ENCODE measurements around the gene TNXB.

The TNXB gene

DNA sequence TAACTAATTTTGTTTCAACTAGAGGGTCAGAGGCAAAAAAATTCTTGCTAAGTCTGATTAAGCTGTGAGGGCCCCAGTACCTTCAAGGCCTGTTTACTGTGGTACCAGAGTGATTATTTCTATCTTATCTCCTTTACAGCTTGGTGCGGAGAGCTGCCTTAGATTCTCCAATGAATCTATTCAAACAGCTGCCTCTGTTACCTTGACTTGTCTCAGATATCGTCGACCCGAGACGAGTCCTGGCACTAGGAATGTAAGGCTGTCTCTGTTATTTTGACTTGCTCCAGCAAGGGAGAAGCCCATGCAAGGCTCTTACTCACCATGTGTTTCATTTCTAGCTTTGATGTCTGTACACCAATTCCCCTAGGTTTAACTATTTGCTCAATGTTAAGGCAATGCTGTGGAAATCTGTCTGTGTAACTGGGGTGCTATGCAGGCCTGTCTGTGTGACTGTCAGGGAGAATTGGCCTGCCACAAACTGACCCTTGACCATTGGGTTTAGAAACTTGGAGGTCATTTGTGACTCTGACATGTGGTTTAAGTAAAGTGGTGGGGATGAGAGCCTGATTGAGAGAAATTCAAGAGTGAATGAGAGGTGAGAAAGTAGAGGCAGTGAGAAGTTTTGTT lies 31.4 kb upstream of the TNXB start:
- Histone ChIP-seq H3K9me3 (no peaks in the 10 kb centered on the region), H3K36me3 (no peaks in the 10 kb centered on the region), H3K27ac (no peak overlapping the region), H3K4me3 (no peak overlapping the region), H3K4me1 (no peaks in the 10 kb centered on the region), H3K27me3 (no peaks in the 10 kb centered on the region)
- no peak for DNase-seq
- TF ChIP-seq, protein P1, sequence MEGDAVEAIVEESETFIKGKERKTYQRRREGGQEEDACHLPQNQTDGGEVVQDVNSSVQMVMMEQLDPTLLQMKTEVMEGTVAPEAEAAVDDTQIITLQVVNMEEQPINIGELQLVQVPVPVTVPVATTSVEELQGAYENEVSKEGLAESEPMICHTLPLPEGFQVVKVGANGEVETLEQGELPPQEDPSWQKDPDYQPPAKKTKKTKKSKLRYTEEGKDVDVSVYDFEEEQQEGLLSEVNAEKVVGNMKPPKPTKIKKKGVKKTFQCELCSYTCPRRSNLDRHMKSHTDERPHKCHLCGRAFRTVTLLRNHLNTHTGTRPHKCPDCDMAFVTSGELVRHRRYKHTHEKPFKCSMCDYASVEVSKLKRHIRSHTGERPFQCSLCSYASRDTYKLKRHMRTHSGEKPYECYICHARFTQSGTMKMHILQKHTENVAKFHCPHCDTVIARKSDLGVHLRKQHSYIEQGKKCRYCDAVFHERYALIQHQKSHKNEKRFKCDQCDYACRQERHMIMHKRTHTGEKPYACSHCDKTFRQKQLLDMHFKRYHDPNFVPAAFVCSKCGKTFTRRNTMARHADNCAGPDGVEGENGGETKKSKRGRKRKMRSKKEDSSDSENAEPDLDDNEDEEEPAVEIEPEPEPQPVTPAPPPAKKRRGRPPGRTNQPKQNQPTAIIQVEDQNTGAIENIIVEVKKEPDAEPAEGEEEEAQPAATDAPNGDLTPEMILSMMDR (IDR thresholded peaks at IDR 0.05), result no peak
- intact Hi-C loops (cut with DNase I; ENCODE audit: low total_unique reads), result no loop called here

DNA sequence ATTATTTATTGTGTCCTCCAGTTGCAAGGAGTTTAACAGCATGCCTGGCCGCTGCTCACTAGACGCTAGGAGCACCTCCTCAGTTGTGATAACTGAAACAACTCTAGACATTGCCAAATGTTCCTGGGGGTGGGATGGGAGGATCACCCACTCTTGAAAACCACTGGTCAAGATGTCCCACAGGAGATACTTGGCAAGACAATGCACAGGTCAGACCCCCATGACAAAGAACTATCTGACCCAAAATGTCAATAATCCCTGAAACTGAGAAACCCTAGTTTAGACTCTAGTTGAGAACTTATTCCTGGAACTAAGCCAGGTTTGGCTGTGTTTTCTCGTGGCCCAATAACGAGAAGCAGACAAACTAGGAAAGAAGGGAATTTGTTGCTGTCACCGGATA lies 30.5 kb upstream of the TNXB start:
- intact Hi-C loops (cut with DNase I; ENCODE audit: low total_unique reads), result no loop called here
- Histone ChIP-seq H3K4me1 (no peaks in the 10 kb centered on the region), H3K9me3 (no peaks in the 10 kb centered on the region), H3K4me3 (no peak overlapping the region), H3K27ac (no peak overlapping the region), H3K36me3 (no peaks in the 10 kb centered on the region), H3K27me3 (no peaks in the 10 kb centered on the region)
- TF ChIP-seq, protein P1 (IDR thresholded peaks at IDR 0.05), result no peak
- DNase-seq, result no peak

DNA sequence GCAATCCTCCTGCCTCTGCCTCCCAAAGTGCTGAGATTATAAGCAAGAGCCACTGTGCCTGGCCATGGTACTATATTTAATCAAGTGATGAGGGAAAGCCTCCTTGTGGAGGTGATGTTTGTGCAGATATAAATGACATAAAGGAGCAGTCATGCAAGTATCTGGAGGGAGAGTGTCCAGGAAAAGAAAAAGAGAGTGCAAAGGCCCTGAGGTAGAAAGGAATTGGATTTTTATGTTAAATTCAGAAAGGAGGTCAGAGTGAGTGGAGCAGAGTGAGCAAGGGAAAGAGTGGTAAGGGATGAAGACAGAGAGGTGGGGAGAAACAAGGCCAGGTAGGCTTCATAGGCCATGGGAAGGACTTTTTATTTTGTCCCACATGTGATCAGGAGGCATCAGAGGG lies 28.3 kb upstream of the TNXB start:
- intact Hi-C loops (cut with DNase I; ENCODE audit: low total_unique reads), result no loop called here
- no peaks in the 10 kb centered on the region for H3K4me1 ChIP-seq
- no peak overlapping the region for H3K27ac ChIP-seq
- no peak overlapping the region for H3K4me3 ChIP-seq
- DNase-seq, result no peak
- H3K9me3 ChIP-seq, result no peaks in the 10 kb centered on the region
- TF ChIP-seq, protein P1 (IDR thresholded peaks at IDR 0.05), result no peak
- H3K36me3 ChIP-seq, result no peaks in the 10 kb centered on the region
- H3K27me3 ChIP-seq, result no peaks in the 10 kb centered on the region

DNA sequence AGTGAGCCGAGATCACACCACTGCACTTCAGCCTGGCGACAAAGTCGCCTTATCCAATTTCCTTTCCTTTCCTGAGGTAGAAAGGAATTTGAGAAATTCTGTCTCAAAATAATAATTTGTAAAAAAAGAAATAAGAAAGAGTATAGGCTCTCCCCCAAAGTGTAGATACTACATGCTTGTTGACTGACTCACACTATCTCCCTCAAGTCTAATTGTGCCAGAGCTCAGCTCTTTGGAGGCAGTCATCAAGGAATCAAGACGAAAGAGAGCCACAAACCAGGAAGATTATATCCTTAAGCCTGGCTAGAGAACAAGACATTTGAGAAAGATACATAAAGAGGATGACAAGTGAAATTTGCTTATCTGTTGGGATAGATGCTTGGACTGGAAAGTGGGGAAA lies 24.6 kb upstream of the TNXB start:
- no peaks in the 10 kb centered on the region for H3K36me3 ChIP-seq
- intact Hi-C loops (cut with DNase I; ENCODE audit: low total_unique reads), result no loop called here

DNA sequence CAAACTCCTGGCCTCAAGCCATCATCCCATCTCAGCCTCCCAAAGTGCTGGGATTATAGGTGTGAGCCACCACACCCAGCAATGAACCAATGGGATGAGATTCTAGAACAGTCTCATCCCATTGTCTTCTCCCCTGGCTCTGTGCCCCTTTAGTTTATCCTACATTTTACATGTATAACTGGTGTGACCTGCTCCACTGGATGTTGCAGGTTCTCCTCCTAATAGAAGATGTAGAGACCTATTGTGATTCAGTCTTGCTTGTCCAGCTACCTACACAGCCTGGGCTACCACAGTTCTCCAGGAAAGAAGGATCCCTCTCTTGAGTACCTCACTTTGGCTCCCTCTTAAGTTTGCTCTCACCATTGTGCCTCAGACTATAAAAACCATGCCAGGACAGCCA lies 23.0 kb upstream of the TNXB start:
- Histone ChIP-seq H3K27ac (no peak overlapping the region), H3K4me1 (peaks cover 0 to 27% (median 21%) of the 10 kb centered on the region in 4 donors), H3K9me3 (no peaks in the 10 kb centered on the region), H3K36me3 (no peaks in the 10 kb centered on the region), H3K27me3 (no peaks in the 10 kb centered on the region), H3K4me3 (no peak overlapping the region)
- DNase-seq, result no peak
- intact Hi-C loops (cut with DNase I; ENCODE audit: low total_unique reads), result no loop called here
- TF ChIP-seq, protein P1 (IDR thresholded peaks at IDR 0.05), result no peak

More for the DNA sequence above, 24.6 kb upstream of the TNXB start:
- peaks cover 0 to 17% (median 11%) of the 10 kb centered on the region in 4 donors for H3K4me1 ChIP-seq
- H3K9me3 ChIP-seq, result no peaks in the 10 kb centered on the region
- H3K27me3 ChIP-seq, result no peaks in the 10 kb centered on the region
- H3K27ac ChIP-seq, result no peak overlapping the region
- no peak overlapping the region for H3K4me3 ChIP-seq
- DNase-seq, result no peak
- TF ChIP-seq, protein P1 (IDR thresholded peaks at IDR 0.05), result no peak

Data from tibial artery (tissue), 4 donors.